Epidermal melanocyte (primary cell): ENCODE data around the gene GUCA1C.

Experiments used
- DNase-seq: peaks from one replicate; pipeline ENCODE4 v3.0.0; 2011; ENCODE audit warnings: low spot score; ENCODE audit not compliant: insufficient read length

The GUCA1C gene

GRCh38 chr3:108909799-108910198 is 43.9 kb downstream of the GUCA1C start:
- DNase-seq: no peak

DNA sequence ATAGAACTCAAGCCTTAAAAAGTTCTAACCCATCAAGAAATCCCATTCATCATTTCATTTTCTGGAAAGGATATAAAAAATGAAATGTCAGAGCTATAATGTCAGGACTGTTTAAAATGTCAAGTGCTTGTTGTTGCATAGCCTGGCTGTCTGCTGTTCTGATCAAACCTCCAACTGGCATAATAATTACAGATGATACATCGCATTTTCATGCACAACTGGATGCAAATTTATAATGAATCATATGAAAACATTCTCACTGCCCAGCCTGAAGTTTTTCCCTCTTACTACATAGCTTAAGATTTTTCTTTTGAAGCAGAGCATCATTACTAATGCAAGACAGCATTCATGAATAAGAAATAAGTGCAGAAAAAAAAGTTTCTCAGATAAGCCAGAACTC is 46.5 kb downstream of the GUCA1C start:
- DNase-seq: no peak

DNA sequence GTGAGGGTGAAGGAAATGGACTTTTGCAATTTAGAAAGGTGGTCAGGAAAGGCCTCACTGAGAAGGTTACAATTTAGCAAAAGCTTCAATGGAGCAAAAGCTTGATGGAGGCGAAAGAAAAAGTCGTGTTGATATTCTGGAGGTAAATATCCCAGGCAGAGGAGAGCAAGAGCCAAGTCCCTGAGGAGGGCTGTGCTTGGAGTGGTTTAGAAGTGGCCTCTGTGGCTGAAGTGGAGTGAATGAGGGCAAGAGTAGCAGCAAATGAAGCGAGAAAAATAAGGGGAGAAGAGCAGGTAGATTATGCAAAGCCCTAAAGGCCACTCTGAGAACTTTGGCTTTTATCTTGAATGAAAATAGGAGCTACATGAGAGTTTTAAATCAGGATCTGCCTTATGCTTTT is 54.1 kb downstream of the GUCA1C start:
- DNase-seq: no peak

GRCh38 chr3:108897883-108898282 is 55.8 kb downstream of the GUCA1C start:
- DNase-seq: no peak

DNA sequence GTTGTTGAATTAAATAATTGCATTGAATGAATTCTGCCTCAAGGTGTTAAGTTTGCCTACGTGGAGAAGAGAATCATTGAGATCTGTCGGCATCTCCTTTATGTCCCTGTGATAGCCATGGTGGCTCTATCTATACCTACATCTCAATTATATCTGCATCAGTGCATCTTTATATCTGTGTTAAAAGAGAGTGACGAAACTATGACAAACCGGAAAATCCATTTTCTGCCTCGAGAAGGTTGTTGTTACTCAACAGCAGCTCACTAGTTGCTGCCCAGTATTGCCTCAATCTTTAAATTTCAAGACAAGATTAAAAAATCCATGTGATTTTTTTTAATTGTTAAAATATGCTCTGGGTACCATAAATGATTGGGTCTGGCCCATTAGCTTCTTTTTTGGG is 58.7 kb downstream of the GUCA1C start:
- no peak for DNase-seq

DNA sequence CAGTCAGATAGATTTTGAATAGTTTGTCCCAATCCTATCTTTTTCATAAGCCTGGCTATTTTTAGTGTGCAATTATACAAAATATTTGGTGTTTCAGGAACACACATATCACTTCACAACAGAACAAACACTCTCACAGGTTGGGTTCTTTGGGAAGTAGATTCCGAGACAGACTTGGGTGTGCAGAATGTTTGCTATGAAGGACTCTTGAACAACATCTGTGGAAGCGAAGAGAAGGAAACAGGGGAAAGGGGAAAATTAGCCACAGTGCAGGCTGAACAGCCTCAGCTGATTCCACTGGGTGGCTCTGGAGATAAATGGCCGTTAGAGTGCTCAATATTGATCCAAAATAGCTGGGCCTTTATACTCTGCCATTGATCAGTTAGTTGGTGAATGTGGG is 61.8 kb downstream of the GUCA1C start:
- no peak for DNase-seq

DNA sequence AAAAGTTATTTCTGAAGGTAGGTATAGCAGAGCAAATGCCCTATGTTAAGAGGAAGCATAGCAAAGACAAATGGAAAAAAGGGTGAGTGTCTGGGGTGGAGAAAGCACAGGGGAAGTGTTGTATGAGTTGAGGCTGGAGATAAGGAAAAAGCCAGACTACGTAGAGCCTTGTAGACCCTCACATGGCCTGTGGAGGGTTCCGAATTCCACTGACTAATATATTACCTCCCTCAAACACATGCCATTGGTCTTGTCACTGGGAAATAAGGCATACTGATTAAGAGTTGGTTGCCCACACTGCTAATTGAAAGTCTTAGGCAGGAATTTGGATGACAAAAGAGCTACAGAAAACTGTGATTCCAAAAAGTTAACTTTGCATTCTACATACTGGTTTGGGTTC is 65.9 kb downstream of the GUCA1C start:
- DNase-seq: no peak

- no peak for DNase-seq
Measured at GRCh38 chr3:108887121-108887520, 66.6 kb downstream of the GUCA1C start.

DNA sequence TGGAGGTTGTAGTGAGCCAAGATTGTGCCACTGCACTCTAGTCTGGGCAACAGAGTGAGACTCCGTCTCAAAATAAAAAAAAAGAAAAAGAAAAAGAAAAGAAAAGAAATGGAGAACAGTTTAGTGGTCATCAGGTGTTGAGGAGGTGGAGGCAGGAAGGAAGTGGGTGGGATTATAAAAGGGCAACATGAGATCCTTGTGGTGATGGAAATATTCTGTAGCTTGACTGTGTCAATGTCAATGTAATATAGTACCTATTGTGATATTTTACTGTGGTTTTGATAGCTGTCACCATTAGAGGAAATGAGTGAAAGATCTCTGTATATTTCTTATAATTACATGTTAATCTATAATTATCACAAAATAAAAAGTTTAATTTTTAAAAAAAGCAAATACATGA is 70.3 kb downstream of the GUCA1C start:
- DNase-seq: no peak

DNA sequence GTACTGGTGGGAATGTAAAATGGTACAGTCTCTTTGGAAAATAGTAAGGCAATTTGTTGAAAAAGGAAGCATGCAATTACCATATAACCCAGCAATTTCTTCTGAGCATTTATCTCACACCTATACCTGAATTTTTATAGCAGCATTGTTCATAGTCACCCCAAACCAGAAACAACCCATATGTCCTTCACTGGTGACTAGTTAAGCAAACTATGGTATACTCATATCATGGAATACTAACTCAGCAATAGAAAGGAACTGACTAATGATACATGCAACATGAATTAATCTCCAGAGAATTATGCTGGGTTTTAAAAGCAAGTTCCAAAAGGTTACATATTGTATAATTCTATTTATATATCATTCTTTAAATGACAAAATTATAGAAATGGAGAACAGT is 70.9 kb downstream of the GUCA1C start:
- no peak for DNase-seq

DNA sequence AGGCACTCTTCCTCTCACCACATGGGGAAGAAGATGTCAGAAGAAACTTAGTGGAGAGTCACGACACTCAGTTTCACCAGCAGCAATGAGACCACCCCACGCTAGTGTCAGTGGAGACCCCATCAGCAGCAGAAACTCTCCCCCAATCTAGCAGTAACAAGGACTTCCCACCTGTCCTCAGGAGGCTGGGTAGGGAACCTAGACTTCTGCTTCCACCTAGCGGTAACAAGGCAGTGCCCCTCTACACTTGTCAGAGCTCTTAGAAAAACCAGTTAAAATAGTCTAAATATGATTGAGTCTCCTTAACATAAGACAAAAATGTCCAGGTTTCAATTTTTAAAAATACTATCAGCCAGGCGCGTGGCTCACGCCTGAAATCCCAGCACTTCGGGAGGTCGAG is 73.8 kb downstream of the GUCA1C start:
- no peak for DNase-seq

GRCh38 chr3:108877901-108878300 is 75.8 kb downstream of the GUCA1C start:
- no peak for DNase-seq

DNA sequence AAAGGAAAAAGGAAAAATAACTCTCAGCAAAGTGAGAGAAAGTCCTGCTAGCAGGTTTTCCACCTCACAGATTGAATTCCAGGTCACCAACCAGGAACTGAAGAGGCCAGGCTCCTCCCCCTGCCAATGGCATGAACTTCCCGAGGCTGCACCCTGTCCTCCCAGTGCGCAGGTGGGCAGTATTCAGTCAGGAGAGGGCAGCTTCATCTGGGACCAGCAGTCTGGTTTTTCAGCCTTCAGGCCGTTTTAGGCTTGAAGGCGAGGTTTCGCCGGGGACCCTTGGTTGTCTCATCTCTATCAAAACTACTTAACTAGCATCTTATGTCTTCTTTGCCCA is 89.9 kb downstream of the GUCA1C start:
- no peak for DNase-seq

DNA sequence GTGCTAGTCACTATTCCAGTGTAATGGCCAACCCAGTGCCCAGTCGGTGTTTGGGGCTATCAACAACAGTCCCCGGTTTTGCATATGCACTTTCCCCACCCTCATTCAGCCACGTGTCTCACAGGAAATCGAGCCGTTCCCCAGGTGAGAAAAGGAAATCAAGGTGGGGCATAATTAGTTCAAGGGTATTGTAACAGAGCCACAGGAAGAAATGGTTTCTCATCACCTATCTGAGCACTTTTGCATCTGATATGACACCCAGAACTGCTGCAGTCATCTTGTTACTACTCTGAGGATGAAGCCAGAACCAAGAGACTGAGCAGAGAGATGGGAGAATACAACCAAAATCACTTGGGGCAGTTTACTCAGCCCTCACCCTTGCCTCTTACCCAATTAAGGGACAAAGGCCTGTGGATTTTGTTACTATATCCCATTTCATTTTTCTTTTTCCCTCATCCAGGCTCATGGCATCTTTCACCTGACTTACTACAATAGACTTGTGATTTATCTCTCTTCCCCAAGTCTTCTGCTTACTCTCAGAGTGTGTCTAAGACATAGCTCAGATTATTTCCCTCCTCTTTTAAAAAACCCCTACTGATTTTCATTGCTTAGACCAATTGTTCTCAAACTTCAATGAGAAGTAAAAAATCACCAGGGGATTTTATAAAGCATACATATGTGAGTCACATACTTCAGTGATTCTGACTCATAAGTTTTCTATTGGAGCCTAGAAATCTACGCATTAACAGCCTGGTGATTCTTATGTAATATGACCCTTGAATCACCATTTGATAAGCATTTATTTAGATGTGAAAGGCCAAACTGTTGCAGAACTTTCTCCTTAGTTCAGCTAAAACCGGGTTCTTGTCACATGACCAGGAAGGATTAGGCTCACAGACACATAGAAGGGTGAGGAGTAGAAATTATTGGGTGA is 90.5 kb downstream of the GUCA1C start:
- DNase-seq: no peak

- no peak for DNase-seq
Measured at GRCh38 chr3:108861401-108861800, 92.3 kb downstream of the GUCA1C start.
